Measurements from ENCODE around the gene CDH12.

Gene CDH12

GRCh38 chr5:21919414-21920022 is 933.6 kb downstream of the CDH12 start:
- no peak for DNase-seq

- peak; percentile 9 for DNase-seq
Observed at GRCh38 chr5:21918451-21918850, 934.7 kb downstream of the CDH12 start.

- DNase-seq = no peak
Observed at GRCh38 chr5:21910731-21911130, 942.4 kb downstream of the CDH12 start.

GRCh38 chr5:21895766-21896350 is 957.3 kb downstream of the CDH12 start:
- no peak for DNase-seq

GRCh38 chr5:21893161-21893560 is 960.0 kb downstream of the CDH12 start:
- DNase-seq = no peak

GRCh38 chr5:21889581-21889980 is 963.6 kb downstream of the CDH12 start:
- no peak for DNase-seq

GRCh38 chr5:21882074-21882745 is 970.9 kb downstream of the CDH12 start:
- no peak for DNase-seq

GRCh38 chr5:21880164-21880563 is 973.0 kb downstream of the CDH12 start:
- DNase-seq = no peak

GRCh38 chr5:21862986-21863385 is 990.2 kb downstream of the CDH12 start:
- DNase-seq = no peak

- no peak for DNase-seq
Observed at GRCh38 chr5:21858441-21858840, 994.7 kb downstream of the CDH12 start.

- no peak for DNase-seq
Observed at GRCh38 chr5:21856987-21857386, 996.2 kb downstream of the CDH12 start.

- no peak for DNase-seq
Observed at GRCh38 chr5:21847300-21847699, 1005.8 kb downstream of the CDH12 start.

GRCh38 chr5:21844960-21845359 is 1008.2 kb downstream of the CDH12 start:
- DNase-seq = no peak

GRCh38 chr5:21834863-21835262 is 1018.3 kb downstream of the CDH12 start:
- no peak for DNase-seq

GRCh38 chr5:21831145-21831787 is 1021.9 kb downstream of the CDH12 start:
- DNase-seq = no peak

- no peak for DNase-seq
Observed at GRCh38 chr5:21826884-21827283, 1026.3 kb downstream of the CDH12 start.

- DNase-seq = no peak
Observed at GRCh38 chr5:21823588-21823987, 1029.6 kb downstream of the CDH12 start.

- DNase-seq = no peak
Observed at GRCh38 chr5:21823076-21823574, 1030.0 kb downstream of the CDH12 start.

- no peak for DNase-seq
Observed at GRCh38 chr5:21820527-21820926, 1032.6 kb downstream of the CDH12 start.

GRCh38 chr5:21818370-21818720 is 1034.8 kb downstream of the CDH12 start:
- DNase-seq = no peak

GRCh38 chr5:21817668-21818369 is 1035.3 kb downstream of the CDH12 start:
- no peak for DNase-seq

GRCh38 chr5:21810737-21811316 is 1042.3 kb downstream of the CDH12 start:
- no peak for DNase-seq

- no peak for DNase-seq
Observed at GRCh38 chr5:21809611-21810010, 1043.5 kb downstream of the CDH12 start.
